K562 (cell line): ENCODE results near the gene IL15. TPM values are rescaled to one million over a fixed set of nuclear protein-coding genes. Genes with fewer than 3 reads are reported as not detected.

Experiments
- ATAC-seq: fragments of 200-7000 bp; cut with Tn5 transposase; 3 replicates; pipeline ENCODE4 v1.9.1; 2020; ENCODE audit warnings: moderate library complexity
- BruUV-seq: library from RNA; stranded (reverse); fragments of 400-500 nt; replicated peaks from 2 replicates; lab custom pipeline; 2021; lab: Mats Ljungman, UMichigan
- CTCF ChIA-PET: fragments of 300-600 bp; formaldehyde crosslinking; extraction: SDS; loops from one replicate; lab custom pipeline; 2021; ENCODE audit warnings: low intra/inter-chr PET ratio; lab: Yijun Ruan, JAX
- POLR2A ChIA-PET: fragments of 300-600, 350-650 bp; sonication (Branson Sonifier 250); formaldehyde crosslinking; extraction: SDS; loops from one replicate; lab custom pipeline; 2021; ENCODE audit warnings: antibody characterized with exemption, inconsistent platforms; lab: Yijun Ruan, JAX
- DNase-seq, 4 experiments: peaks; one replicate each; pipeline versions ENCODE4 v3.0.0 to v3.0.0-alpha.2; 2011 to 2018; ENCODE audit warnings: low spot score in 3 of 4, mixed read lengths in 3 of 4; ENCODE audit errors: extremely low read depth in 1 of 4
- FAIRE-seq: peaks from 2 replicates; lab custom pipeline; 2011; peaks lifted over from hg19 to GRCh38; lab: Jason Lieb, UNC
- H2AFZ ChIP-seq: 2 replicates; pipeline ENCODE4 v1.6.0; 2011; ENCODE audit warnings: low read depth, low read length, control low read depth, inconsistent platforms
- H3K27ac ChIP-seq: fragments of 200-600 bp; 3 replicates; pipeline ENCODE4 v1.8.0; 2011; ENCODE audit warnings: low read depth, mild to moderate bottlenecking, control low read depth, inconsistent platforms, low read length, moderate library complexity, mixed read lengths; ENCODE audit errors: extremely low read depth
- H3K27me3 ChIP-seq, 2 experiments: fragments of 300-600 bp in 1 of 2; 2 replicates in 1 of 2; 3 replicates in 1 of 2; pipeline versions ENCODE4 v1.6.0 to v1.8.0; 2011; ENCODE audit warnings: inconsistent platforms in 2 of 2, low read length in 2 of 2, mild to moderate bottlenecking in 1 of 2, mixed read lengths in 1 of 2, moderate library complexity in 1 of 2; ENCODE audit not compliant: control insufficient read depth in 2 of 2, insufficient read depth in 2 of 2
- H3K36me3 ChIP-seq: fragments of 300-600 bp; 3 replicates; pipeline ENCODE4 v1.8.0; 2011; ENCODE audit warnings: mild to moderate bottlenecking, low read length, inconsistent platforms; ENCODE audit not compliant: control insufficient read depth, insufficient read depth
- H3K4me1 ChIP-seq, 2 experiments: fragments of 200-600 bp in 1 of 2; replicated peaks in 1 of 2; 2 replicates in 1 of 2; 3 replicates in 1 of 2; pipeline versions ENCODE4 v1.5.1 to v1.8.0; 2011; ENCODE audit warnings: inconsistent platforms in 2 of 2, low read length in 2 of 2, mild to moderate bottlenecking in 1 of 2, mixed read lengths in 1 of 2, moderate library complexity in 1 of 2; ENCODE audit not compliant: control insufficient read depth in 2 of 2, insufficient read depth in 2 of 2
- H3K4me2 ChIP-seq: 2 replicates; pipeline ENCODE4 v1.6.1; 2011; ENCODE audit warnings: low read length, control low read depth, inconsistent platforms, mixed read lengths; ENCODE audit not compliant: insufficient read depth
- H3K4me3 ChIP-seq: fragments of 200-600 bp; sonication (generic), shearing (Covaris generic); 2 replicates; pipeline ENCODE4 v1.5.1; 2016; ENCODE audit warnings: control low read depth, inconsistent platforms
- H3K79me2 ChIP-seq: fragments of 200-600 bp; 3 replicates; pipeline ENCODE4 v1.8.0; 2011; ENCODE audit warnings: low read length, inconsistent platforms; ENCODE audit not compliant: control insufficient read depth, insufficient read depth
- H3K9ac ChIP-seq, 2 experiments: 2 replicates each; pipeline versions ENCODE4 v1.6.0 to v1.6.1; 2011; ENCODE audit warnings: low read depth in 2 of 2, low read length in 2 of 2, control low read depth in 1 of 2, inconsistent platforms in 1 of 2, mild to moderate bottlenecking in 1 of 2, mixed read lengths in 1 of 2; ENCODE audit not compliant: insufficient read depth in 1 of 2
- H3K9me1 ChIP-seq: one replicate; pipeline ENCODE4 v1.6.0; 2011; ENCODE audit warnings: inconsistent platforms, mild to moderate bottlenecking, low read length, moderate library complexity; ENCODE audit not compliant: control insufficient read depth, insufficient read depth
- H3K9me3 ChIP-seq: replicated peaks from 2 replicates; pipeline ENCODE4 v1.5.1; 2011; ENCODE audit warnings: low read depth, low read length, inconsistent platforms; ENCODE audit not compliant: control insufficient read depth, insufficient read depth
- H4K20me1 ChIP-seq: replicated peaks from 2 replicates; pipeline ENCODE4 v1.6.1; 2011; ENCODE audit warnings: low read length, inconsistent platforms, mixed read lengths; ENCODE audit not compliant: control insufficient read depth, insufficient read depth
- BCOR ChIP-seq: fragments of 450-650 bp; IDR thresholded peaks from 2 replicates; pipeline ENCODE4 v1.6.1; 2016
- BRF1 ChIP-seq: IDR thresholded peaks from 3 replicates; pipeline ENCODE4 v1.6.1; 2011; ENCODE audit warnings: borderline replicate concordance, mild to moderate bottlenecking; ENCODE audit not compliant: insufficient read length; ENCODE audit errors: extremely low read depth
- GABPB2 ChIP-seq: fragments of 250-450 bp; sonication (Bioruptor Pico); conservative IDR thresholded peaks from 2 replicates; pipeline ENCODE4 v1.5.1; 2021; ENCODE audit warnings: mild to moderate bottlenecking
- HDGF ChIP-seq: fragments of 450-650 bp; IDR thresholded peaks from 2 replicates; pipeline ENCODE4 v1.6.1; 2016
- ILK ChIP-seq: fragments of 450-650 bp; IDR thresholded peaks from 2 replicates; pipeline ENCODE4 v1.6.1; 2016; ENCODE audit warnings: missing genetic modification characterization, low read depth, mild to moderate bottlenecking, missing compliant biosample characterization, moderate library complexity, borderline replicate concordance
- LEF1 ChIP-seq: fragments of 450-650 bp; IDR thresholded peaks from 2 replicates; pipeline ENCODE4 v1.6.1; 2016; ENCODE audit warnings: mild to moderate bottlenecking
- MXI1 ChIP-seq: IDR thresholded peaks from 2 replicates; pipeline ENCODE4 v1.6.1; 2011; ENCODE audit warnings: low read depth, mild to moderate bottlenecking, improper control_type of control experiment, low read length
- PCBP1 ChIP-seq: fragments of 200-400 bp; formaldehyde crosslinking; IDR thresholded peaks from 2 replicates; pipeline ENCODE4 v1.6.1; 2018; ENCODE audit warnings: mild to moderate bottlenecking, low read depth, low read length; ENCODE audit not compliant: poor library complexity, severe bottlenecking
- POLR2A ChIP-seq: fragments of 450-650 bp; conservative IDR thresholded peaks from 2 replicates; pipeline ENCODE4 v1.6.1; 2016
- RBM14 ChIP-seq: fragments of 200-400 bp; formaldehyde crosslinking; IDR thresholded peaks from 2 replicates; pipeline ENCODE4 v1.6.1; 2018; ENCODE audit warnings: low read depth, mild to moderate bottlenecking, low read length, moderate library complexity, borderline replicate concordance; ENCODE audit not compliant: insufficient read depth
- RBM25 ChIP-seq: fragments of 200-400 bp; formaldehyde crosslinking; IDR thresholded peaks from 2 replicates; pipeline ENCODE4 v1.6.1; 2018; ENCODE audit warnings: low read length, low read depth, moderate library complexity; ENCODE audit not compliant: severe bottlenecking
- YY1 ChIP-seq, 3 experiments: IDR thresholded peaks; 2 replicates each; pipeline ENCODE4 v1.6.1; 2011; ENCODE audit warnings: low read length in 2 of 3, mild to moderate bottlenecking in 2 of 3, moderate library complexity in 2 of 3, borderline replicate concordance in 1 of 3, control low read depth in 1 of 3, low read depth in 1 of 3; ENCODE audit not compliant: insufficient read depth in 3 of 3, insufficient replicate concordance in 2 of 3, control insufficient read depth in 1 of 3, insufficient read length in 1 of 3; ENCODE audit errors: extremely low read depth in 1 of 3
- ZNF212 ChIP-seq: fragments of 450-650 bp; formaldehyde crosslinking; IDR thresholded peaks from 2 replicates; pipeline ENCODE4 v1.4.0; 2020; ENCODE audit warnings: mild to moderate bottlenecking
- ZNF408 ChIP-seq: fragments of 250-450 bp; sonication (Bioruptor Pico); IDR thresholded peaks from 2 replicates; pipeline ENCODE4 v1.4.0; 2020; ENCODE audit warnings: low read depth, mild to moderate bottlenecking, moderate library complexity
- WGBS: fragments of 100-300 bp; shearing (Covaris generic); methylation state at CpG from one replicate; pipeline ENCODE4 v1.1.6; 2016; ENCODE audit warnings: low coverage, mixed read lengths; ENCODE audit not compliant: insufficient coverage; ENCODE audit errors: missing lambda C conversion rate; 5-methylcytosine and 5-hydroxymethylcytosine counted together
- in situ Hi-C: fragments of 300-500 bp; cut with MboI; formaldehyde crosslinking; loops from 4 replicates; pipeline ENCODE4 v1.15.0; 2018; ENCODE audit warnings: inconsistent platforms, mixed read lengths
- intact Hi-C: fragments of 100-400 bp; cut with micrococcal nuclease; formaldehyde crosslinking; loops from 2 replicates; pipeline ENCODE4 v1.14.2; 2022
- polyA plus RNA-seq, 8 experiments: library from polyadenylated mRNA; depleted of rRNA in 4 of 8; stranded (reverse) in 5 of 8; unstranded in 3 of 8; fragments of >200 nt; fragmentation: Nextera tagmentation in 2 of 8; fragmentation: Illumina TruSeq in 1 of 8; extraction: Ambion mirVana in 2 of 8; extraction: Trizol in 1 of 8; gene quantifications; 2 replicates each; pipeline versions ENCODE4 v1.2.1 to v1.2.3, GENCODE V29; 2011 to 2014; ENCODE audit warnings: inconsistent platforms in 1 of 8, missing spikeins in 1 of 8
- total RNA-seq, 7 experiments: library from RNA; depleted of rRNA in 6 of 7; stranded (reverse); fragments of >200 nt in 6 of 7; fragmentation: Illumina TruSeq in 2 of 7; extraction: Trizol in 2 of 7; gene quantifications; 2 replicates each; pipeline versions ENCODE4 v1.2.1 to v1.2.3, GENCODE V29; 2011 to 2021; ENCODE audit warnings: low replicate concordance in 1 of 7
- TF ChIP-seq, protein P1 (sequence below): IDR thresholded peaks from 2 replicates; pipeline ENCODE4 v1.6.1; 2016; ENCODE audit warnings: missing genetic modification characterization, missing compliant biosample characterization
- TF ChIP-seq, protein P2 (sequence below): sonication (generic); formaldehyde crosslinking; IDR thresholded peaks from 2 replicates; pipeline ENCODE4 v1.8.1; 2023; ENCODE audit warnings: mild to moderate bottlenecking, missing genetic modification reagents
- TF ChIP-seq, protein P3 (sequence below): fragments of 450-650 bp; IDR thresholded peaks from 2 replicates; pipeline ENCODE4 v1.6.1; 2017; ENCODE audit warnings: mild to moderate bottlenecking, moderate library complexity

Gene IL15
- total and polyA plus RNA-seq, 9 of the 15 experiments (the other 6 are each of a cell fraction or from before 2014, with no cell fraction given): 0.13 to 0.50 (median 0.34) TPM

DNA sequence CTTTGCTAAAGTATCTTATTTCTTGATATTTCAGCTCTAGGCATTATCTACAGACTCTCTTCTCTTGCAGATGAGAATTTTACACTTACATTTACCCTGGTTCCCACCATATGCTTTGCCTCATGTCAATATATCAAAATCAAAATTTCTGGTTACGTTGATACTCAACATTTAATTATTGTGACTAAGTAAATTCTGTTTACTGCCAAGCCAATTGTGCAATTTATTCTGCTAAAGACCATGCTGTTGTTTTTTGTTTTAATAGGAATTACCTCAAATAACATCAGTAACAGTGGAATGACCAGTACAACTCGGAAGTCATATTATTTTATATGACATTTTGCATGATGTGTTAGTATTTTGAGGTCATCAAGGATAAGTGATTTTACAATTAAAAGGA is 125.5 kb downstream of the IL15 start (continued):
- no peak for TF ChIP-seq GABPB2

DNA sequence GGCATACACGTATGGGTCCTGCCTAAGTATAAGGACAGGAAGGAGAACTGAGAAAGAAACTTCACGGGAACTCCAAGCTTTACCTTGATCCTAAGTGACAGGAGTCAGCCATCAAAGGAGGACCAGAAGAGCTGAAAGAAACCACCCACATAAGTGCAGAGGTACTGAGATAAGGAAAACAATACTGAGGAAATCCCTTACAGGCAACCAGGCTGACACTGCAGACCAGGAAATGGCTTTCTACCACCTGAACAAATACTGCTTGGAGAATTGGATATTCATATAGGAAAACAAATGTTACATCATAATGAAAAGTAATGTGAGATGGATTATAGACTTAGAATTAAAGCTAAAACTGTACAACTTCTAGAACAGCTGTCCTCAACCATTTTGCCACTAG is 127.0 kb downstream of the IL15 start:
- TF ChIP-seq, protein P1, sequence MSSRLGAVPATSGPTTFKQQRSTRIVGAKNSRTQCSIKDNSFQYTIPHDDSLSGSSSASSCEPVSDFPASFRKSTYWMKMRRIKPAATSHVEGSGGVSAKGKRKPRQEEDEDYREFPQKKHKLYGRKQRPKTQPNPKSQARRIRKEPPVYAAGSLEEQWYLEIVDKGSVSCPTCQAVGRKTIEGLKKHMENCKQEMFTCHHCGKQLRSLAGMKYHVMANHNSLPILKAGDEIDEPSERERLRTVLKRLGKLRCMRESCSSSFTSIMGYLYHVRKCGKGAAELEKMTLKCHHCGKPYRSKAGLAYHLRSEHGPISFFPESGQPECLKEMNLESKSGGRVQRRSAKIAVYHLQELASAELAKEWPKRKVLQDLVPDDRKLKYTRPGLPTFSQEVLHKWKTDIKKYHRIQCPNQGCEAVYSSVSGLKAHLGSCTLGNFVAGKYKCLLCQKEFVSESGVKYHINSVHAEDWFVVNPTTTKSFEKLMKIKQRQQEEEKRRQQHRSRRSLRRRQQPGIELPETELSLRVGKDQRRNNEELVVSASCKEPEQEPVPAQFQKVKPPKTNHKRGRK (tag): no peak
- TF ChIP-seq PCBP1 (no peak), ZNF212 (no peak), BRF1 (no peak), MXI1 (no peak), POLR2A (no peak), LEF1 (no peak), RBM25 (no peak), HDGF (no peak), BCOR (no peak), ILK (no peak), RBM14 (no peak), YY1 (IDR thresholded peaks at IDR 0.05; ENCODE audit: borderline replicate concordance in 1 of 3, control insufficient read depth in 1 of 3, extremely low read depth in 1 of 3, insufficient read depth in 3 of 3, insufficient read length in 1 of 3, insufficient replicate concordance in 2 of 3, low read depth in 1 of 3, low read length in 2 of 3) (no peak), ZNF408 (CRISPR knock-in tag) (no peak)
- TF ChIP-seq, protein P2, sequence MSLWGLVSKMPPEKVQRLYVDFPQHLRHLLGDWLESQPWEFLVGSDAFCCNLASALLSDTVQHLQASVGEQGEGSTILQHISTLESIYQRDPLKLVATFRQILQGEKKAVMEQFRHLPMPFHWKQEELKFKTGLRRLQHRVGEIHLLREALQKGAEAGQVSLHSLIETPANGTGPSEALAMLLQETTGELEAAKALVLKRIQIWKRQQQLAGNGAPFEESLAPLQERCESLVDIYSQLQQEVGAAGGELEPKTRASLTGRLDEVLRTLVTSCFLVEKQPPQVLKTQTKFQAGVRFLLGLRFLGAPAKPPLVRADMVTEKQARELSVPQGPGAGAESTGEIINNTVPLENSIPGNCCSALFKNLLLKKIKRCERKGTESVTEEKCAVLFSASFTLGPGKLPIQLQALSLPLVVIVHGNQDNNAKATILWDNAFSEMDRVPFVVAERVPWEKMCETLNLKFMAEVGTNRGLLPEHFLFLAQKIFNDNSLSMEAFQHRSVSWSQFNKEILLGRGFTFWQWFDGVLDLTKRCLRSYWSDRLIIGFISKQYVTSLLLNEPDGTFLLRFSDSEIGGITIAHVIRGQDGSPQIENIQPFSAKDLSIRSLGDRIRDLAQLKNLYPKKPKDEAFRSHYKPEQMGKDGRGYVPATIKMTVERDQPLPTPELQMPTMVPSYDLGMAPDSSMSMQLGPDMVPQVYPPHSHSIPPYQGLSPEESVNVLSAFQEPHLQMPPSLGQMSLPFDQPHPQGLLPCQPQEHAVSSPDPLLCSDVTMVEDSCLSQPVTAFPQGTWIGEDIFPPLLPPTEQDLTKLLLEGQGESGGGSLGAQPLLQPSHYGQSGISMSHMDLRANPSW (CRISPR knock-in tag): no peak
- TF ChIP-seq, protein P3, sequence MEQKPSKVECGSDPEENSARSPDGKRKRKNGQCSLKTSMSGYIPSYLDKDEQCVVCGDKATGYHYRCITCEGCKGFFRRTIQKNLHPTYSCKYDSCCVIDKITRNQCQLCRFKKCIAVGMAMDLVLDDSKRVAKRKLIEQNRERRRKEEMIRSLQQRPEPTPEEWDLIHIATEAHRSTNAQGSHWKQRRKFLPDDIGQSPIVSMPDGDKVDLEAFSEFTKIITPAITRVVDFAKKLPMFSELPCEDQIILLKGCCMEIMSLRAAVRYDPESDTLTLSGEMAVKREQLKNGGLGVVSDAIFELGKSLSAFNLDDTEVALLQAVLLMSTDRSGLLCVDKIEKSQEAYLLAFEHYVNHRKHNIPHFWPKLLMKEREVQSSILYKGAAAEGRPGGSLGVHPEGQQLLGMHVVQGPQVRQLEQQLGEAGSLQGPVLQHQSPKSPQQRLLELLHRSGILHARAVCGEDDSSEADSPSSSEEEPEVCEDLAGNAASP: no peak
- no peaks in the 10 kb centered on the region for H3K79me2 ChIP-seq
- H3K27ac ChIP-seq: no peak overlapping the region
- no peaks in the 10 kb centered on the region for H3K9me3 ChIP-seq
- no peaks in the 10 kb centered on the region for H3K9me1 ChIP-seq
- 0% methylated on average over 2 of the region's 2 CpGs for WGBS
- DNase-seq: no peak
- no peak overlapping the region for H3K4me3 ChIP-seq
- ChIA-PET POLR2A (interaction anchor here (1.5 kb wide), 1 partner anchor 198 kb away, joined by 3 read pairs; no protein-coding TSS in a partner anchor), CTCF (no interaction called here)
- no peak for ATAC-seq
- no peak overlapping the region for H3K4me2 ChIP-seq
- no peaks in the 10 kb centered on the region for H3K27me3 ChIP-seq
- no peak for FAIRE-seq
- H2AFZ ChIP-seq: no peak overlapping the region
- no TSS peak for BruUV-seq
- H4K20me1 ChIP-seq: no peaks in the 10 kb centered on the region
- intact Hi-C loops (no loop called here), in situ Hi-C loops (no loop called here)
- no peaks in the 10 kb centered on the region for H3K4me1 ChIP-seq
- H3K36me3 ChIP-seq: no peaks in the 10 kb centered on the region
- H3K9ac ChIP-seq: no peak overlapping the region
